GM19238 (cell line): ENCODE results near the gene KDM7A.
A peak's percentile ranks its signal among the peaks of the same experiment; 100 is the strongest.

Experiments used
- DNase-seq: peaks from one replicate; pipeline ENCODE4 v3.0.0; 2011; ENCODE audit warnings: low spot score; ENCODE audit not compliant: insufficient read length

Gene KDM7A

GRCh38 chr7:140056431-140057142 is 120.2 kb downstream of the KDM7A start:
- no peak for DNase-seq

- DNase-seq: no peak
Observed at GRCh38 chr7:140055833-140056232, 121.0 kb downstream of the KDM7A start.

- no peak for DNase-seq
Observed at GRCh38 chr7:140054751-140055150, 122.0 kb downstream of the KDM7A start.

GRCh38 chr7:140053812-140054539 is 122.8 kb downstream of the KDM7A start:
- peak; percentile 41 for DNase-seq

- DNase-seq: no peak
Observed at GRCh38 chr7:140051820-140052219, 125.0 kb downstream of the KDM7A start.

- no peak for DNase-seq
Observed at GRCh38 chr7:140050100-140050499, 126.7 kb downstream of the KDM7A start.

GRCh38 chr7:140049339-140050024 is 127.3 kb downstream of the KDM7A start:
- no peak for DNase-seq

GRCh38 chr7:140048989-140049338 is 127.8 kb downstream of the KDM7A start:
- no peak for DNase-seq

GRCh38 chr7:140048138-140048537 is 128.6 kb downstream of the KDM7A start:
- no peak for DNase-seq

GRCh38 chr7:140047197-140047596 is 129.6 kb downstream of the KDM7A start:
- no peak for DNase-seq

- no peak for DNase-seq
Observed at GRCh38 chr7:140045697-140046096, 131.1 kb downstream of the KDM7A start.

- DNase-seq: no peak
Observed at GRCh38 chr7:140044251-140044650, 132.5 kb downstream of the KDM7A start.

GRCh38 chr7:140042386-140042670 is 134.5 kb downstream of the KDM7A start:
- no peak for DNase-seq

GRCh38 chr7:140041659-140042385 is 135.0 kb downstream of the KDM7A start:
- no peak for DNase-seq

- DNase-seq: no peak
Observed at GRCh38 chr7:140039896-140040295, 136.9 kb downstream of the KDM7A start.

GRCh38 chr7:140039066-140039465 is 137.7 kb downstream of the KDM7A start:
- DNase-seq: no peak

- DNase-seq: no peak
Observed at GRCh38 chr7:140036224-140036962, 140.4 kb downstream of the KDM7A start.

GRCh38 chr7:140035400-140036223 is 141.2 kb downstream of the KDM7A start:
- DNase-seq: no peak
